Measurements from ENCODE around the gene GADD45A. TPM values are rescaled to one million over a fixed set of nuclear protein-coding genes. Genes with fewer than 3 reads are reported as not detected.

The GADD45A gene
- total RNA-seq, 1 donor from 2014 or later = 162 TPM

DNA sequence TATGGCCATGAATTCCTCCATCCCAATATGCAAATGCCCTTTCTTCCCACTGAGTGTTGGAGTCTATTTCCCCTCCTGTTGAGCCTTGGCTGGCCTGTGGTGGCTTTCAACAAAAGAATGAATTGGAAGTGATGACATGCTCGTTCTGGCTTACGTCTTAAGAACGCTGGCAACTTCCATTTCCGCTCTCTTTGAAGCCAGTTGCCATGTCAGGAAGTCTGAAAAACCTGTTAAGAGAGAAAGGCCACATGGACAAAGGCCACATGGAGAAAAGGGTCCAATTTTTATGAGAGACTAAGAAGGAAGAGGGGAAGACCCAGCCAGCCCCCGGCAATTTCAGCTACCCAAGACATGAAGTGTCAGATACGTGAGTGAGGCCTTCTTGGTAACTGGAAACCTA, 45.6 kb upstream of the GADD45A start:
- no peak overlapping the region for H2AFZ ChIP-seq (ENCODE audit: low read depth, low read length)
- no peak for TF ChIP-seq EZH2 (IDR thresholded peaks at IDR 0.05; ENCODE audit: insufficient read depth, low read length)
- TF ChIP-seq, protein P1, sequence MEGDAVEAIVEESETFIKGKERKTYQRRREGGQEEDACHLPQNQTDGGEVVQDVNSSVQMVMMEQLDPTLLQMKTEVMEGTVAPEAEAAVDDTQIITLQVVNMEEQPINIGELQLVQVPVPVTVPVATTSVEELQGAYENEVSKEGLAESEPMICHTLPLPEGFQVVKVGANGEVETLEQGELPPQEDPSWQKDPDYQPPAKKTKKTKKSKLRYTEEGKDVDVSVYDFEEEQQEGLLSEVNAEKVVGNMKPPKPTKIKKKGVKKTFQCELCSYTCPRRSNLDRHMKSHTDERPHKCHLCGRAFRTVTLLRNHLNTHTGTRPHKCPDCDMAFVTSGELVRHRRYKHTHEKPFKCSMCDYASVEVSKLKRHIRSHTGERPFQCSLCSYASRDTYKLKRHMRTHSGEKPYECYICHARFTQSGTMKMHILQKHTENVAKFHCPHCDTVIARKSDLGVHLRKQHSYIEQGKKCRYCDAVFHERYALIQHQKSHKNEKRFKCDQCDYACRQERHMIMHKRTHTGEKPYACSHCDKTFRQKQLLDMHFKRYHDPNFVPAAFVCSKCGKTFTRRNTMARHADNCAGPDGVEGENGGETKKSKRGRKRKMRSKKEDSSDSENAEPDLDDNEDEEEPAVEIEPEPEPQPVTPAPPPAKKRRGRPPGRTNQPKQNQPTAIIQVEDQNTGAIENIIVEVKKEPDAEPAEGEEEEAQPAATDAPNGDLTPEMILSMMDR (IDR thresholded peaks at IDR 0.05; ENCODE audit: insufficient read depth, low read depth, low read length) = no peak
- no peak overlapping the region for H3K4me2 ChIP-seq (ENCODE audit: low read length)
- FAIRE-seq = no peak
- H3K4me3 ChIP-seq (ENCODE audit: insufficient read depth, low read depth, low read length) = no peak overlapping the region
- Mint-ChIP-seq H3K36me3 (ENCODE audit: low read depth, unreplicated experiment) (no peaks in the 10 kb centered on the region), H3K27me3 (ENCODE audit: low read depth, unreplicated experiment) (peaks cover 2% of the 10 kb centered on the region), H3K9me3 (ENCODE audit: unreplicated experiment) (peaks cover 4% of the 10 kb centered on the region), H3K4me1 (ENCODE audit: low read depth, unreplicated experiment) (no peaks in the 10 kb centered on the region), H3K4me3 (ENCODE audit: unreplicated experiment) (no peak overlapping the region), H3K27ac (ENCODE audit: unreplicated experiment) (no peak overlapping the region)
- no peak overlapping the region for H3K27ac ChIP-seq (ENCODE audit: low read depth, low read length)
- H3K79me2 ChIP-seq (ENCODE audit: insufficient read depth, low read length) = no peaks in the 10 kb centered on the region
- no peaks in the 10 kb centered on the region for H4K20me1 ChIP-seq (ENCODE audit: insufficient read depth, low read length)
- no peaks in the 10 kb centered on the region for H3K36me3 ChIP-seq (ENCODE audit: insufficient read depth, low read length)
- H3K9ac ChIP-seq (ENCODE audit: low read length) = no peak overlapping the region
- no peaks in the 10 kb centered on the region for H3K27me3 ChIP-seq (ENCODE audit: insufficient read depth, low read length)
- no peaks in the 10 kb centered on the region for H3K4me1 ChIP-seq (ENCODE audit: insufficient read depth, low read length)
- no peaks in the 10 kb centered on the region for H3K9me3 ChIP-seq (ENCODE audit: insufficient read depth, low read depth, low read length)
- no peak for DNase-seq (ENCODE audit: low read depth)

DNA sequence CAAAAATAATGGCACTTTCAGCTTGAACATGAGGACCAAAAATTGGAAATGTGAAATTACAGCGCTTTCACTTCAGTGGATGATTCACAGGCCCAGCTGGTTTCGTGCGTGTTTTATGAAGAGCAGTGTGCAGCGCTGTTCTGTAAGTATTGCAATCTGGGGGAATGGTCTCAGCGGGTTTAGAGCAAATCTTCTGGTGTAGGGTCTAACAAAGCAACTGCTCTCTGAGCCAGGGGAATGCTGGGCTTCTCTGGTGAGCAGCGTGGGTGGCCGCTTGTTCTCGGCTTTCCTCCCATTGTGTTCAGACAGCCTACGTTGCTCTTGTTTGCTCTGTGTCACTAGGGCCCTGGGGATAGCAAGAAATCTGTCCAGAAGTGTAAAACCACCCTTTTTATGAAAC, 42.4 kb upstream of the GADD45A start:
- H3K4me1 ChIP-seq (ENCODE audit: insufficient read depth, low read length) = peaks cover 6% of the 10 kb centered on the region
- no peak overlapping the region for H3K4me3 ChIP-seq (ENCODE audit: insufficient read depth, low read depth, low read length)
- peak overlapping the region; percentile 21 for H2AFZ ChIP-seq (ENCODE audit: low read depth, low read length)
- H3K27me3 ChIP-seq (ENCODE audit: insufficient read depth, low read length) = no peaks in the 10 kb centered on the region
- H4K20me1 ChIP-seq (ENCODE audit: insufficient read depth, low read length) = no peaks in the 10 kb centered on the region
- FAIRE-seq (no peak), DNase-seq (ENCODE audit: low read depth) (no peak)
- H3K4me2 ChIP-seq (ENCODE audit: low read length) = peak overlapping the region; percentile 53
- H3K27ac ChIP-seq (ENCODE audit: low read depth, low read length) = no peak overlapping the region
- H3K36me3 ChIP-seq (ENCODE audit: insufficient read depth, low read length) = no peaks in the 10 kb centered on the region
- H3K36me3 Mint-ChIP-seq (ENCODE audit: low read depth, unreplicated experiment) = no peaks in the 10 kb centered on the region
- H3K9me3 Mint-ChIP-seq (ENCODE audit: unreplicated experiment) = peaks cover 2% of the 10 kb centered on the region
- no peak for TF ChIP-seq EZH2 (IDR thresholded peaks at IDR 0.05; ENCODE audit: insufficient read depth, low read length)
- TF ChIP-seq, protein P1 (IDR thresholded peaks at IDR 0.05; ENCODE audit: insufficient read depth, low read depth, low read length) = no peak
- H3K27ac Mint-ChIP-seq (ENCODE audit: unreplicated experiment) = no peak overlapping the region
- H3K4me1 Mint-ChIP-seq (ENCODE audit: low read depth, unreplicated experiment) = no peaks in the 10 kb centered on the region
- H3K9me3 ChIP-seq (ENCODE audit: insufficient read depth, low read depth, low read length) = no peaks in the 10 kb centered on the region
- no peak overlapping the region for H3K4me3 Mint-ChIP-seq (ENCODE audit: unreplicated experiment)
- no peaks in the 10 kb centered on the region for H3K79me2 ChIP-seq (ENCODE audit: insufficient read depth, low read length)
- H3K9ac ChIP-seq (ENCODE audit: low read length) = no peak overlapping the region
- peaks cover 2% of the 10 kb centered on the region for H3K27me3 Mint-ChIP-seq (ENCODE audit: low read depth, unreplicated experiment)

DNA sequence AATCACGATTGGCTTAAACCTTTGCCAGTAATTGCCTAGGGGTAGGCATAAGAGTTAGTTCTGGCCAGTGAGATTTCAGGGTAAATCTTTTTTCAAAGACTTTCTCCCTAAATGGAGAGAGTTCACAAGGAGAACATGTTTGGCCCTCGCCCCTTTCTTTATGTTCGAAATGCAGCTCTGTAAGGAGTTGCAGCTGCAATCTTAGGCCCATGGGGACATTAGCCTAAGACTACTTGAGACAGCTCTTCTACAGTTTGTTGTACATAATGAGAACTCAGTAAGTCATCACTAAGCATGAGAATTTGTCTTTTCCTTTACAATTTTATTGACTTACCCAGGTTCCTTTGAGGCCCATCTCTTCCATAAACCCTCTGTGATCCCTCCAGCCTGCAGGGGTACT, 40.4 kb upstream of the GADD45A start:
- no peak overlapping the region for H3K9ac ChIP-seq (ENCODE audit: low read length)
- no peak for FAIRE-seq
- no peaks in the 10 kb centered on the region for H3K27me3 ChIP-seq (ENCODE audit: insufficient read depth, low read length)
- Mint-ChIP-seq H3K4me1 (ENCODE audit: low read depth, unreplicated experiment) (no peaks in the 10 kb centered on the region), H3K36me3 (ENCODE audit: low read depth, unreplicated experiment) (no peaks in the 10 kb centered on the region), H3K27ac (ENCODE audit: unreplicated experiment) (no peak overlapping the region), H3K9me3 (ENCODE audit: unreplicated experiment) (peaks cover 3% of the 10 kb centered on the region), H3K4me3 (ENCODE audit: unreplicated experiment) (no peak overlapping the region), H3K27me3 (ENCODE audit: low read depth, unreplicated experiment) (peaks cover 6% of the 10 kb centered on the region)
- H3K4me2 ChIP-seq (ENCODE audit: low read length) = no peak overlapping the region
- H3K27ac ChIP-seq (ENCODE audit: low read depth, low read length) = no peak overlapping the region
- peaks cover 6% of the 10 kb centered on the region for H3K4me1 ChIP-seq (ENCODE audit: insufficient read depth, low read length)
- H4K20me1 ChIP-seq (ENCODE audit: insufficient read depth, low read length) = no peaks in the 10 kb centered on the region
- TF ChIP-seq EZH2 (IDR thresholded peaks at IDR 0.05; ENCODE audit: insufficient read depth, low read length) = no peak
- TF ChIP-seq, protein P1 (IDR thresholded peaks at IDR 0.05; ENCODE audit: insufficient read depth, low read depth, low read length) = no peak
- H2AFZ ChIP-seq (ENCODE audit: low read depth, low read length) = no peak overlapping the region
- H3K79me2 ChIP-seq (ENCODE audit: insufficient read depth, low read length) = no peaks in the 10 kb centered on the region
- no peak for DNase-seq (ENCODE audit: low read depth)
- no peaks in the 10 kb centered on the region for H3K9me3 ChIP-seq (ENCODE audit: insufficient read depth, low read depth, low read length)
- H3K4me3 ChIP-seq (ENCODE audit: insufficient read depth, low read depth, low read length) = no peak overlapping the region
- H3K36me3 ChIP-seq (ENCODE audit: insufficient read depth, low read length) = no peaks in the 10 kb centered on the region
